HL-60 (cell line): ENCODE measurements around the gene ANGPTL8.

ENCODE experiments used
- POLR2AphosphoS5 ChIP-seq: IDR thresholded peaks from 2 replicates; pipeline ENCODE4 v1.6.1; 2012; ENCODE audit warnings: low read depth
- TF ChIP-seq, protein P1 (sequence below): IDR thresholded peaks from one replicate; pipeline ENCODE4 v1.5.1; 2011; ENCODE audit warnings: low read length, control low read depth, inconsistent platforms; ENCODE audit not compliant: insufficient read depth

DNA sequence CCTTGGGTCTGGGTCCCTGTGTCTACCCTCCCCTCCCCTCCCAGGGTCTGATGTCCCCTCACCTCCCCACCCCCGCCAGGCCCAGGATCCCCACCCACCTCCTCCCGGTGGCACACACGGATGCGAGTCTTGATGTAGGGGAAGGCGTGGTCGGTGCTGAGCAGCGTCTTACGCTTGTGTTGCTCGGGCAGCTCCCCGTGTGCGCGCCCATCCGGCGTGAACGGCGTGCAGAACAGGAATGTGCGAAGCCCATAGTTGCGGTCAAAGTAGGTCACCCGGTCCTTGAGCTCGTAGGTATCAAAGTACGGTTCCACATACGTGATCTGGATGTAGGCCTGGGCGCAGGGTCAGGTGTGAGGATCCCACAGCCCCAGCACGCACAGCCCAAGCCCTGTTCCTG, 37.6 kb upstream of the ANGPTL8 start:
- TF ChIP-seq, protein P1, sequence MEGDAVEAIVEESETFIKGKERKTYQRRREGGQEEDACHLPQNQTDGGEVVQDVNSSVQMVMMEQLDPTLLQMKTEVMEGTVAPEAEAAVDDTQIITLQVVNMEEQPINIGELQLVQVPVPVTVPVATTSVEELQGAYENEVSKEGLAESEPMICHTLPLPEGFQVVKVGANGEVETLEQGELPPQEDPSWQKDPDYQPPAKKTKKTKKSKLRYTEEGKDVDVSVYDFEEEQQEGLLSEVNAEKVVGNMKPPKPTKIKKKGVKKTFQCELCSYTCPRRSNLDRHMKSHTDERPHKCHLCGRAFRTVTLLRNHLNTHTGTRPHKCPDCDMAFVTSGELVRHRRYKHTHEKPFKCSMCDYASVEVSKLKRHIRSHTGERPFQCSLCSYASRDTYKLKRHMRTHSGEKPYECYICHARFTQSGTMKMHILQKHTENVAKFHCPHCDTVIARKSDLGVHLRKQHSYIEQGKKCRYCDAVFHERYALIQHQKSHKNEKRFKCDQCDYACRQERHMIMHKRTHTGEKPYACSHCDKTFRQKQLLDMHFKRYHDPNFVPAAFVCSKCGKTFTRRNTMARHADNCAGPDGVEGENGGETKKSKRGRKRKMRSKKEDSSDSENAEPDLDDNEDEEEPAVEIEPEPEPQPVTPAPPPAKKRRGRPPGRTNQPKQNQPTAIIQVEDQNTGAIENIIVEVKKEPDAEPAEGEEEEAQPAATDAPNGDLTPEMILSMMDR = no peak
- TF ChIP-seq POLR2AphosphoS5 = no peak
